Measurements from ENCODE around the gene ENTPD8.

Gene ENTPD8

DNA sequence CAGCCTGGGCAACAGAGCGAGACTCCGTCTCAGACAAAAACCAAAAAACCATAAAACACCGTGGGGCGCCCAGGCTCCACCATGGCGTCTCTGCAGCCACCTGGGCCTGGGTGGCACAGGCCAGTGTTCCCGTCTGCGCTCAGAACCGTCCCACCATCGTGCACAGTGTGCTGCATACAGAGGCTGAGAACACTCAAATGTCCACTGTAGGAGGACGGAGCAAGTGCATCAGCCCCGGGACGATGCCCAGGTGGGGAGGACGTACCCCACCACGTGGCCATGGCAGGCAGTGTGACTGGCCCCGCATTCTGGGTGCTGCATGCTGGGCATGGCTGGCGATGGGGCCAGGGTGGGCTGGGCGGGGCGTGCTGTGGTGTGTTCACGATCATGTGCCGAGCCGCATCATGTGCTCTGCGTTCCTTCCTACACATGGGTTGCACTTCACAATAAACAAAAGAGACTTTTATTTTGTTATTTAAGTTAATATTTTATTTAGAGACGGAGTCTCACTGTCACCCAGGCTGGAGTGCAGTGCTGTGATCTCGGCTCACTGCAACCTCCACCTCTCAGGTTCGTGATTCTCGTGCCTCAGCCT, 56.0 kb downstream of the ENTPD8 start:
- no peak overlapping the region for H3K27ac ChIP-seq
- TF ChIP-seq, protein P1, sequence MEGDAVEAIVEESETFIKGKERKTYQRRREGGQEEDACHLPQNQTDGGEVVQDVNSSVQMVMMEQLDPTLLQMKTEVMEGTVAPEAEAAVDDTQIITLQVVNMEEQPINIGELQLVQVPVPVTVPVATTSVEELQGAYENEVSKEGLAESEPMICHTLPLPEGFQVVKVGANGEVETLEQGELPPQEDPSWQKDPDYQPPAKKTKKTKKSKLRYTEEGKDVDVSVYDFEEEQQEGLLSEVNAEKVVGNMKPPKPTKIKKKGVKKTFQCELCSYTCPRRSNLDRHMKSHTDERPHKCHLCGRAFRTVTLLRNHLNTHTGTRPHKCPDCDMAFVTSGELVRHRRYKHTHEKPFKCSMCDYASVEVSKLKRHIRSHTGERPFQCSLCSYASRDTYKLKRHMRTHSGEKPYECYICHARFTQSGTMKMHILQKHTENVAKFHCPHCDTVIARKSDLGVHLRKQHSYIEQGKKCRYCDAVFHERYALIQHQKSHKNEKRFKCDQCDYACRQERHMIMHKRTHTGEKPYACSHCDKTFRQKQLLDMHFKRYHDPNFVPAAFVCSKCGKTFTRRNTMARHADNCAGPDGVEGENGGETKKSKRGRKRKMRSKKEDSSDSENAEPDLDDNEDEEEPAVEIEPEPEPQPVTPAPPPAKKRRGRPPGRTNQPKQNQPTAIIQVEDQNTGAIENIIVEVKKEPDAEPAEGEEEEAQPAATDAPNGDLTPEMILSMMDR (conservative IDR thresholded peaks at IDR 0.05): no peak

All from VCaP (cell line).